Endodermal cell (in vitro differentiated cells): ENCODE data around the gene LIMK2. TPM values are rescaled to one million over a fixed set of nuclear protein-coding genes. Genes with fewer than 3 reads are reported as not detected.

ENCODE experiments used
- DNase-seq: peaks from one replicate; pipeline ENCODE4 v3.0.0-alpha.2; 2017
- H3K27ac ChIP-seq: 2 replicates; pipeline ENCODE4 v1.5.1; 2013; ENCODE audit warnings: mild to moderate bottlenecking, low read depth, low read length, moderate library complexity
- H3K27me3 ChIP-seq: 2 replicates; pipeline ENCODE4 v1.6.1; 2013; ENCODE audit warnings: mild to moderate bottlenecking, low read length, moderate library complexity; ENCODE audit not compliant: insufficient read depth, control insufficient read depth, poor library complexity, severe bottlenecking
- H3K36me3 ChIP-seq: 2 replicates; pipeline ENCODE4 v1.7.0; 2013; ENCODE audit warnings: mild to moderate bottlenecking, low read length, moderate library complexity; ENCODE audit not compliant: control insufficient read depth, insufficient read depth
- H3K4me1 ChIP-seq: one replicate; pipeline ENCODE4 v1.7.0; 2013; ENCODE audit warnings: low read length; ENCODE audit not compliant: control insufficient read depth, insufficient read depth
- H3K4me3 ChIP-seq: 2 replicates; pipeline ENCODE4 v1.5.1; 2013; ENCODE audit warnings: mild to moderate bottlenecking, low read length, moderate library complexity
- H3K9ac ChIP-seq: 2 replicates; pipeline ENCODE4 v1.6.1; 2013; ENCODE audit warnings: mild to moderate bottlenecking, low read length, moderate library complexity; ENCODE audit not compliant: poor library complexity, severe bottlenecking; ENCODE audit errors: extremely low read depth
- H3K9me3 ChIP-seq: 2 replicates; pipeline ENCODE4 v1.6.1; 2013; ENCODE audit warnings: mild to moderate bottlenecking, low read length, moderate library complexity; ENCODE audit not compliant: control insufficient read depth
- H3K27ac Mint-ChIP-seq: 2 replicates; pipeline ENCODE4 v1.8.0; 2020; ENCODE audit warnings: mixed read lengths
- H3K27me3 Mint-ChIP-seq: 2 replicates; pipeline ENCODE4 v1.8.0; 2021; ENCODE audit warnings: mild to moderate bottlenecking, mixed read lengths; ENCODE audit not compliant: insufficient read depth
- H3K36me3 Mint-ChIP-seq: 2 replicates; pipeline ENCODE4 v1.8.0; 2020; ENCODE audit warnings: low read depth, mixed read lengths
- H3K4me1 Mint-ChIP-seq: 2 replicates; pipeline ENCODE4 v1.8.0; 2020; ENCODE audit warnings: mixed read lengths
- H3K4me3 Mint-ChIP-seq: 2 replicates; pipeline ENCODE4 v1.8.0; 2020; ENCODE audit warnings: mild to moderate bottlenecking, moderate library complexity, mixed read lengths
- H3K9me3 Mint-ChIP-seq: 2 replicates; pipeline ENCODE4 v1.8.0; 2020; ENCODE audit warnings: mild to moderate bottlenecking, mixed read lengths
- CTCF ChIP-seq: fragments of 200-600 bp; sonication (generic); conservative IDR thresholded peaks from 2 replicates; pipeline ENCODE4 v1.5.0; 2021; ENCODE audit warnings: antibody characterized with exemption, mild to moderate bottlenecking
- WGBS, 2 experiments: methylation state at CpG; one replicate each; pipeline versions ENCODE4 v1.1.5 to v1.1.7; 2013; ENCODE audit warnings: missing lambda C conversion rate in 2 of 2, mixed read lengths in 1 of 2; ENCODE audit not compliant: insufficient coverage in 1 of 2, insufficient read length in 1 of 2; 5-methylcytosine and 5-hydroxymethylcytosine counted together
- total RNA-seq, 2 donors: library from RNA; stranded (reverse); fragmentation: NEBNext Ultra II Directional in 1 of 2; extraction: Animal tissue kit (Norgen Biotek cat#: 25700) in 1 of 2; gene quantifications; 2 replicates in 1 of 2; 3 replicates in 1 of 2; pipeline ENCODE4 v1.2.1, GENCODE V29; 2021

The LIMK2 gene
- total RNA-seq, 2 donors from 2014 or later, result 41.4 to 42.2 TPM

- Mint-ChIP-seq H3K4me3 (no peak overlapping the region), H3K27ac (peak overlapping the region; percentile 55), H3K27me3 (no peaks in the 10 kb centered on the region), H3K4me1 (peaks cover 6% of the 10 kb centered on the region), H3K9me3 (no peaks in the 10 kb centered on the region), H3K36me3 (peaks cover 40% of the 10 kb centered on the region)
- no peaks in the 10 kb centered on the region for H3K4me1 ChIP-seq
- H3K9me3 ChIP-seq, result no peaks in the 10 kb centered on the region
- H3K9ac ChIP-seq, result no peak overlapping the region
- no peaks in the 10 kb centered on the region for H3K27me3 ChIP-seq
- 89 to 95% methylated on average over 5 to 6 of the region's 6 CpGs for WGBS, 2 experiments
- H3K27ac ChIP-seq, result no peak overlapping the region
- DNase-seq, result no peak
- TF ChIP-seq CTCF, result no peak
- peaks cover 29% of the 10 kb centered on the region for H3K36me3 ChIP-seq
- no peak overlapping the region for H3K4me3 ChIP-seq
Observed at GRCh38 chr22:31278626-31279326, 66.7 kb downstream of the LIMK2 start.

GRCh38 chr22:31279327-31279669 lies 67.2 kb downstream of the LIMK2 start:
- H3K36me3 ChIP-seq, result peaks cover 23% of the 10 kb centered on the region
- no peaks in the 10 kb centered on the region for H3K27me3 Mint-ChIP-seq
- H3K9ac ChIP-seq, result no peak overlapping the region
- no peak overlapping the region for H3K4me3 ChIP-seq
- peaks cover 35% of the 10 kb centered on the region for H3K36me3 Mint-ChIP-seq
- no peaks in the 10 kb centered on the region for H3K9me3 Mint-ChIP-seq
- TF ChIP-seq CTCF, result no peak
- H3K4me1 Mint-ChIP-seq, result peaks cover 6% of the 10 kb centered on the region
- H3K4me1 ChIP-seq, result no peaks in the 10 kb centered on the region
- H3K4me3 Mint-ChIP-seq, result no peak overlapping the region
- H3K27ac ChIP-seq, result no peak overlapping the region
- DNase-seq, result no peak
- H3K27me3 ChIP-seq, result no peaks in the 10 kb centered on the region
- H3K9me3 ChIP-seq, result no peaks in the 10 kb centered on the region
- H3K27ac Mint-ChIP-seq, result no peak overlapping the region

DNA sequence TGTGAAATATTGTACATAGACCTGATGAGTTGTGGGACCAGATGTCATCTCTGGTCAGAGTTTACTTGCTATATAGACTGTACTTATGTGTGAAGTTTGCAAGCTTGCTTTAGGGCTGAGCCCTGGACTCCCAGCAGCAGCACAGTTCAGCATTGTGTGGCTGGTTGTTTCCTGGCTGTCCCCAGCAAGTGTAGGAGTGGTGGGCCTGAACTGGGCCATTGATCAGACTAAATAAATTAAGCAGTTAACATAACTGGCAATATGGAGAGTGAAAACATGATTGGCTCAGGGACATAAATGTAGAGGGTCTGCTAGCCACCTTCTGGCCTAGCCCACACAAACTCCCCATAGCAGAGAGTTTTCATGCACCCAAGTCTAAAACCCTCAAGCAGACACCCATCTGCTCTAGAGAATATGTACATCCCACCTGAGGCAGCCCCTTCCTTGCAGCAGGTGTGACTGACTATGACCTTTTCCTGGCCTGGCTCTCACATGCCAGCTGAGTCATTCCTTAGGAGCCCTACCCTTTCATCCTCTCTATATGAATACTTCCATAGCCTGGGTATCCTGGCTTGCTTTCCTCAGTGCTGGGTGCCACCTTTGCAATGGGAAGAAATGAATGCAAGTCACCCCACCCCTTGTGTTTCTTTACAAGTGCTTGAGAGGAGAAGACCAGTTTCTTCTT lies 67.9 kb downstream of the LIMK2 start:
- no peak for TF ChIP-seq CTCF

More for the DNA sequence above, 67.9 kb downstream of the LIMK2 start:
- Mint-ChIP-seq H3K9me3 (no peaks in the 10 kb centered on the region), H3K4me1 (peaks cover 6% of the 10 kb centered on the region), H3K27me3 (no peaks in the 10 kb centered on the region), H3K27ac (peak overlapping the region; percentile 14), H3K4me3 (no peak overlapping the region), H3K36me3 (peaks cover 31% of the 10 kb centered on the region)
- Histone ChIP-seq H3K9ac (no peak overlapping the region), H3K36me3 (peaks cover 17% of the 10 kb centered on the region), H3K9me3 (no peaks in the 10 kb centered on the region), H3K27me3 (no peaks in the 10 kb centered on the region), H3K4me3 (no peak overlapping the region), H3K4me1 (no peaks in the 10 kb centered on the region), H3K27ac (no peak overlapping the region)
- DNase-seq, result no peak
